Fibroblast of mammary gland (primary cell): Measurements from ENCODE around the gene GSG1L2.
"Not testable (repeated sequence)": the region's sequence is repeated elsewhere in the genome, so short reads cannot be mapped to it uniquely, and the experiment has no call there.

Experiments used
- DNase-seq: peaks from one replicate; pipeline ENCODE4 v3.0.0-alpha.2; 2010; ENCODE audit warnings: low read depth
- H3K4me3 ChIP-seq: 2 replicates; pipeline ENCODE4 v1.5.1; 2011; ENCODE audit warnings: low read depth, mild to moderate bottlenecking, low read length, moderate library complexity; ENCODE audit not compliant: control insufficient read depth
- TF ChIP-seq, protein P1 (sequence below): conservative IDR thresholded peaks from 2 replicates; pipeline ENCODE4 v1.5.1; 2011; ENCODE audit warnings: low read depth, low read length, inconsistent platforms; ENCODE audit not compliant: control insufficient read depth, insufficient read depth

Gene GSG1L2

DNA sequence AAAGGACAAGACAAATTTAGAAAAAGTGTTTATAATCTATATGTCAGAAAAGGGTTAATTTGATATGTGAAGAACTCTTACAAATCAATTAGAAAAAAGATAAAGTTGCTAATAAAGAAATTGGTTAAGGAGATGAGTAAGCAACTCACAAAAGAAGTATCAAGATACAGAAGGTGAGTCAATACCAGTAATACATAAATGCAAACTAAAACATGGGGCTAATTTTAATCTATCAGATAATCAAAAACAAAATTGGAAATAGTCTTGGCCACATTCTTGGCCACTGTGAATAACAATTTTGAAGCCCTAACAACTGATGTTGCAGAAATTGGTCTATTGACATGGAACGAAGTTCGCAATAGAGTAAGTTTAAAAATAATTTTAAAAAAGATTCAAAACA, 37.3 kb downstream of the GSG1L2 start:
- DNase-seq, result no peak
- no peak overlapping the region for H3K4me3 ChIP-seq
- TF ChIP-seq, protein P1, sequence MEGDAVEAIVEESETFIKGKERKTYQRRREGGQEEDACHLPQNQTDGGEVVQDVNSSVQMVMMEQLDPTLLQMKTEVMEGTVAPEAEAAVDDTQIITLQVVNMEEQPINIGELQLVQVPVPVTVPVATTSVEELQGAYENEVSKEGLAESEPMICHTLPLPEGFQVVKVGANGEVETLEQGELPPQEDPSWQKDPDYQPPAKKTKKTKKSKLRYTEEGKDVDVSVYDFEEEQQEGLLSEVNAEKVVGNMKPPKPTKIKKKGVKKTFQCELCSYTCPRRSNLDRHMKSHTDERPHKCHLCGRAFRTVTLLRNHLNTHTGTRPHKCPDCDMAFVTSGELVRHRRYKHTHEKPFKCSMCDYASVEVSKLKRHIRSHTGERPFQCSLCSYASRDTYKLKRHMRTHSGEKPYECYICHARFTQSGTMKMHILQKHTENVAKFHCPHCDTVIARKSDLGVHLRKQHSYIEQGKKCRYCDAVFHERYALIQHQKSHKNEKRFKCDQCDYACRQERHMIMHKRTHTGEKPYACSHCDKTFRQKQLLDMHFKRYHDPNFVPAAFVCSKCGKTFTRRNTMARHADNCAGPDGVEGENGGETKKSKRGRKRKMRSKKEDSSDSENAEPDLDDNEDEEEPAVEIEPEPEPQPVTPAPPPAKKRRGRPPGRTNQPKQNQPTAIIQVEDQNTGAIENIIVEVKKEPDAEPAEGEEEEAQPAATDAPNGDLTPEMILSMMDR, result no peak

DNA sequence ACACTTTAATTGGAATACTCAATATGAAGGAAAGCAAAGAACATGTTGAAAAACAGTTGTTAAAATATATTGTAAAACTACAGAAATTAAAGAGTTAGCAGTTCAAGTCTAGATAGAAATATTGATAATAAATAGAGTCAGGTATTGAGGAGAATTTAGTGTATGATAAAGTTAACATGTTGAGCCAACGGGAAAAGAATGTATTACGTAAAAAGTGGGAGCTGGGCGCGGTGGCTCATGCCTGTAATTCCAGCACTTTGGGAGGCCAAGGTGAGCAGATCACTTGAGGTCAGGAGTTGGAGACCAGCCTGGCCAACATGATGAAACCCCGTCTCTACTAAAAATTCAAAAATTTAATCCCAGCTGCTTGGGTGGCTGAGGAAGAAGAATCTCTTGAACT, 38.4 kb downstream of the GSG1L2 start:
- H3K4me3 ChIP-seq, DNase-seq: not testable (repeated sequence)

DNA sequence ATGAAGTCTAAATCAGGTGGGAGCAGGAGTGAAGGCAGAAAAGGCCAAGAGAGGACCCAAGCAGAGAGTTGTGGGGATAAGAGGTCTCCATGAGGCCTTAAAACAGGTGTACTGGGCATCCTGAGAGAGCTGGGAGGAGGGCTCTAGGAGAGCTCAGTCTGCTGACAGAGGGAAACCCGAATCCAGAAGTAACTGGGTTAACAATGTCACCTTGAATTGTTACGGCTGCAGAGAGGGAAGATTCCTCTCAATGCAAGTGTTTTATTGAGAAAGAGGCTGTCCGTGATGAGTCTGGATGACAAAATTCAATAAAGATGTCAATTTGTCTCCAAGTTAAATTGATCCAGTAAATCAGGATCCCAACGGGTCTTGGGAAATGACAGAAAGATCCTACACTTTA, 38.8 kb downstream of the GSG1L2 start:
- H3K4me3 ChIP-seq, result no peak overlapping the region
- TF ChIP-seq, protein P1, result no peak

DNA sequence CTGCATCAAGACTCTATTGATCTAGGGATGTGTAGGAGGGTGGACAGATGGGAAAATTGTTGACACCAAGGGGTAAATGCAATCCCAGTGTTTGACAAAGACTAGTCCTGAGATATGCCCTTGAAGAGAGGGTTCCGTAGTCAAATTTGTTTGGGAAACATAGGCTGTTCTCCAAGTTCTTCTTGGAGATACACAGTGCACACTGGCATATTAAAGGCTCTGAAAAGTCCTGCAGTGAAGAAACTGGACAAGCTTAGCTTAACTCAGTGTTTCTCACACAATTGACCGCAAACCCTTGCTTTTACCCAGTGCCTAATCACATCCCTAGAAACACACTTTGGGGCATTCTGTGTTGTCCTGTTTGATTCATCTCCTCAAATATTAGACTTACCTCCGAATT, 41.3 kb downstream of the GSG1L2 start:
- TF ChIP-seq, protein P1, result no peak
- H3K4me3 ChIP-seq, result no peak overlapping the region
- DNase-seq, result no peak

More for the DNA sequence above, 38.8 kb downstream of the GSG1L2 start:
- DNase-seq, result no peak

DNA sequence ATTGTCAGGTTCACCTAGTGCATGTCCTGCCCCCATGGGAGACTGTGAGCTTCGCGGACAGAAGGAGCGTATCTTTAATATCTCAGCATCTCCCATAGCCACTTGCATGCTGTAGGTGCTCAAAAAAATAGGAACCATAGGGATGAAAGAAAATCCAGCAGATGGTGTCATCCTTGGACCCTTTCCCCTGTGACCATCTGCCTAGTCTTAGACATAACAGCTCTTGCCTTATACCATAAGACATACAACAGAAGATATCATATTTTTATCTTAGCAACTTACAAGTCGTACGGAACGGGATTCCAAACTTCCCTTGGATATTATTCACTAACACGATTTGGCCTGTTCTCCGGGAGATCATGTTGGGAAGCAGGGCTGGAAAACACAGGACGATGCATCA, 45.0 kb downstream of the GSG1L2 start:
- no peak overlapping the region for H3K4me3 ChIP-seq
- DNase-seq, result no peak
- TF ChIP-seq, protein P1, result no peak

DNA sequence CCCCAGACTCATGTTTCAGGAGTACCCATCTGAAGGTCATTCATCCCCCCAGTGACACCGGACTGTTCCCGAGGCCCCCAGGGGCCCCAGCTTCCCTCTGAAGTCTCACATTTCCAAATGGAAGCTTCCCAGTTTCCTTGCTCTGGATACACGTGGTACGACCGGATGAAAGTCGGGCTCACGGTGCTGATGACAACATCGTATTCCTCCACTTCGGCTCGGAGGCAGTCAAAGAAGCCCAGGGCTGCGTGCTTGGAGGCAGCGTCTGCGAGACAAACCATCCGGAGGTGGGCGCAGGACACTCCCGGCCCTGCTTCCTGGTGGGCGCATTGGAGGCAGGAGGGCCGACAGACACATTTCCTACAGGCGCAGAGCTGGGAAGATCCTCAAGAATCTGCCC, 49.2 kb downstream of the GSG1L2 start:
- DNase-seq, result no peak
- TF ChIP-seq, protein P1, result no peak
- H3K4me3 ChIP-seq, result no peak overlapping the region

DNA sequence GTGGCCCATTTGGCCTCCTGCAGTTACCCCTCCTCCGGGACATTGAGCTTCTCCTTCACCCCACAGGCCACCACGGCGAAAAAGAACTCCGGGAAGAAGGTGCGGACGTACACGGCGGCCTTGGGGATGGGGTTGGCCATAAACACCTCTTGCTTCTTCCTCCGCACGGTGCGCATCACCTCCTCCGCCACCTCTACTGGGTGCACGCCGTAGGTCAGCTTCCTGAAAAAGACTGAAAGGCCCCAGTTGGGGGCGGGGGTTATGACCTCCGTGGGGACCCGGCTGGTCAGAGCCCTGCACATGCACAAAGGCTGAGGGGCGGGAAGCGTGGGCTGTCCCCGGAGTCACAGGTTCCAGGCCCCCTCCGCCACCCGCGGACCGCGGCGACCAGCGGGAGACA, 50.4 kb downstream of the GSG1L2 start:
- TF ChIP-seq, protein P1, result no peak
- DNase-seq, result no peak

More for the DNA sequence above, 50.4 kb downstream of the GSG1L2 start:
- no peak overlapping the region for H3K4me3 ChIP-seq
